Measurements from ENCODE around the gene ZNF653. TPM values are rescaled to one million over a fixed set of nuclear protein-coding genes. Genes with fewer than 3 reads are reported as not detected.

ZNF653 gene
- total and polyA plus RNA-seq, 9 of the 15 experiments (the other 6 are each of a cell fraction or from before 2014, with no cell fraction given): 1.6 to 8.0 (median 4.2) TPM; not detected in 2

GRCh38 chr19:11456659-11457058 is 49.0 kb downstream of the ZNF653 start (continued):
- TF ChIP-seq, protein P1, sequence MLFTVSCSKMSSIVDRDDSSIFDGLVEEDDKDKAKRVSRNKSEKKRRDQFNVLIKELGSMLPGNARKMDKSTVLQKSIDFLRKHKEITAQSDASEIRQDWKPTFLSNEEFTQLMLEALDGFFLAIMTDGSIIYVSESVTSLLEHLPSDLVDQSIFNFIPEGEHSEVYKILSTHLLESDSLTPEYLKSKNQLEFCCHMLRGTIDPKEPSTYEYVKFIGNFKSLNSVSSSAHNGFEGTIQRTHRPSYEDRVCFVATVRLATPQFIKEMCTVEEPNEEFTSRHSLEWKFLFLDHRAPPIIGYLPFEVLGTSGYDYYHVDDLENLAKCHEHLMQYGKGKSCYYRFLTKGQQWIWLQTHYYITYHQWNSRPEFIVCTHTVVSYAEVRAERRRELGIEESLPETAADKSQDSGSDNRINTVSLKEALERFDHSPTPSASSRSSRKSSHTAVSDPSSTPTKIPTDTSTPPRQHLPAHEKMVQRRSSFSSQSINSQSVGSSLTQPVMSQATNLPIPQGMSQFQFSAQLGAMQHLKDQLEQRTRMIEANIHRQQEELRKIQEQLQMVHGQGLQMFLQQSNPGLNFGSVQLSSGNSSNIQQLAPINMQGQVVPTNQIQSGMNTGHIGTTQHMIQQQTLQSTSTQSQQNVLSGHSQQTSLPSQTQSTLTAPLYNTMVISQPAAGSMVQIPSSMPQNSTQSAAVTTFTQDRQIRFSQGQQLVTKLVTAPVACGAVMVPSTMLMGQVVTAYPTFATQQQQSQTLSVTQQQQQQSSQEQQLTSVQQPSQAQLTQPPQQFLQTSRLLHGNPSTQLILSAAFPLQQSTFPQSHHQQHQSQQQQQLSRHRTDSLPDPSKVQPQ (CRISPR knock-in tag; IDR thresholded peaks at IDR 0.05; ENCODE audit: borderline replicate concordance): no peak
- TF ChIP-seq KHSRP (IDR thresholded peaks at IDR 0.05) (no peak), ZNF277 (CRISPR knock-in tag; IDR thresholded peaks at IDR 0.05; ENCODE audit: borderline replicate concordance) (no peak), TGIF2 (CRISPR knock-in tag; IDR thresholded peaks at IDR 0.05) (no peak), THRAP3 (IDR thresholded peaks at IDR 0.05; ENCODE audit: borderline replicate concordance) (no peak), ZBTB49 (CRISPR knock-in tag; IDR thresholded peaks at IDR 0.05; ENCODE audit: borderline replicate concordance) (no peak), BCOR (IDR thresholded peaks at IDR 0.05) (peak; percentile 27; the same call in 1 of the 2 replicates), ADNP (tag; IDR thresholded peaks at IDR 0.05) (no peak), BACH1 (tag; IDR thresholded peaks at IDR 0.05) (no peak), RUNX1 (IDR thresholded peaks at IDR 0.05; ENCODE audit: low read depth) (no peak), PPARD (CRISPR knock-in tag; IDR thresholded peaks at IDR 0.05) (no peak)
- TF ChIP-seq, protein P2, sequence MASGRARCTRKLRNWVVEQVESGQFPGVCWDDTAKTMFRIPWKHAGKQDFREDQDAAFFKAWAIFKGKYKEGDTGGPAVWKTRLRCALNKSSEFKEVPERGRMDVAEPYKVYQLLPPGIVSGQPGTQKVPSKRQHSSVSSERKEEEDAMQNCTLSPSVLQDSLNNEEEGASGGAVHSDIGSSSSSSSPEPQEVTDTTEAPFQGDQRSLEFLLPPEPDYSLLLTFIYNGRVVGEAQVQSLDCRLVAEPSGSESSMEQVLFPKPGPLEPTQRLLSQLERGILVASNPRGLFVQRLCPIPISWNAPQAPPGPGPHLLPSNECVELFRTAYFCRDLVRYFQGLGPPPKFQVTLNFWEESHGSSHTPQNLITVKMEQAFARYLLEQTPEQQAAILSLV (tag; IDR thresholded peaks at IDR 0.05): no peak
- TF ChIP-seq, protein P3, sequence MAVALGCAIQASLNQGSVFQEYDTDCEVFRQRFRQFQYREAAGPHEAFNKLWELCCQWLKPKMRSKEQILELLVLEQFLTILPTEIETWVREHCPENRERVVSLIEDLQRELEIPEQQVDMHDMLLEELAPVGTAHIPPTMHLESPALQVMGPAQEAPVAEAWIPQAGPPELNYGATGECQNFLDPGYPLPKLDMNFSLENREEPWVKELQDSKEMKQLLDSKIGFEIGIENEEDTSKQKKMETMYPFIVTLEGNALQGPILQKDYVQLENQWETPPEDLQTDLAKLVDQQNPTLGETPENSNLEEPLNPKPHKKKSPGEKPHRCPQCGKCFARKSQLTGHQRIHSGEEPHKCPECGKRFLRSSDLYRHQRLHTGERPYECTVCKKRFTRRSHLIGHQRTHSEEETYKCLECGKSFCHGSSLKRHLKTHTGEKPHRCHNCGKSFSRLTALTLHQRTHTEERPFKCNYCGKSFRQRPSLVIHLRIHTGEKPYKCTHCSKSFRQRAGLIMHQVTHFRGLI (CRISPR knock-in tag; IDR thresholded peaks at IDR 0.05): no peak

Data from K562 (cell line).